Omental fat pad (tissue), 4 donors: ENCODE results near the gene SFXN3. TPM values are rescaled to one million over a fixed set of nuclear protein-coding genes. Genes with fewer than 3 reads are reported as not detected.

Experiments used
- ATAC-seq: fragments of 150-250 bp; one replicate; pipeline ENCODE4 v1.9.1; 2016; ENCODE audit warnings: mild to moderate bottlenecking, moderate library complexity; ENCODE audit not compliant: low FRiP score
- DNase-seq: peaks from one replicate; pipeline ENCODE4 v3.0.0-alpha.2; 2019; ENCODE audit warnings: low spot score
- CTCF ChIP-seq, 3 donors: fragments of 450-650 bp; IDR thresholded peaks; one replicate each; pipeline ENCODE4 v1.5.1; 2016 to 2017; ENCODE audit warnings: antibody characterized with exemption in 3 of 3, mild to moderate bottlenecking in 3 of 3, moderate library complexity in 2 of 3
- total RNA-seq, 4 donors: library from RNA; depleted of rRNA; stranded (reverse); fragments of >200 nt; gene quantifications; one replicate each; pipeline ENCODE4 v1.1.0, GENCODE V29; 2016

The SFXN3 gene
- total RNA-seq, 4 donors from 2014 or later, result 54.8 to 97.3 (median 71.2) TPM

DNA sequence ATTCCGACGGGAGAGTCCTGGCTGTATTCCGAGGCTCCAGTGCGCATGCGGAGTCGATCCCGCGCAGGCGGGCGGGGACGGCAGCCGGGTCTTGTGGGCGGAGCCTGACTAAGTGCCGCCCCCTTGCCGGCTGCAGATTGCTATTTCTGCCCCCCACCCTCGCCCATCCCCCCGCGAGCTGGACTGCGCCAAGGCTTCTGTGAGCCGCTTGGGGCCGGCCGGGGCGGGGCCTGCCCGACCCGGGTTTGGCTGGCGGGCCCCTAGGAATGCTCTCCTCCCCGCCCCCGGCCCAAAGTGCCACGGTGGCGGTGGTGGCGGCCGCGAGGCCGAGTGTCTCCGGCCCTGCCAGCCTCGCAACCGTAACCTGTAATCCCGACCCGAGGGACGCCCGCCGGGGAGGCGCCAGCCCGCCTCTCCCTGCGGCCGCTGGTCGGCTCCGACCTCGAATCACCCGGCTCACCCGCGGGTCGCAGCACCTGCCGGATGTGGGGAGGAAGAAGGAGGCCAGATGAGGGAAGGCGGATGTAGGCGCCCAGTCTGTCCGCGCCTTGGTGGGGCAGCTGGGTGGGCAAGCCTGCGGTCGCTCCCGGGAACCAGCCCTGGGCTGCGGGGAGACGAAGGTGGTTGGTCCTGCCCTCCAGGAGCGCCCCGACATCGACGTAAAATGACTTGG is 30.1 kb downstream of the SFXN3 start:
- DNase-seq (peak; percentile 84), ATAC-seq (peak; percentile 90)
- no peak for TF ChIP-seq CTCF (IDR thresholded peaks at IDR 0.05)

DNA sequence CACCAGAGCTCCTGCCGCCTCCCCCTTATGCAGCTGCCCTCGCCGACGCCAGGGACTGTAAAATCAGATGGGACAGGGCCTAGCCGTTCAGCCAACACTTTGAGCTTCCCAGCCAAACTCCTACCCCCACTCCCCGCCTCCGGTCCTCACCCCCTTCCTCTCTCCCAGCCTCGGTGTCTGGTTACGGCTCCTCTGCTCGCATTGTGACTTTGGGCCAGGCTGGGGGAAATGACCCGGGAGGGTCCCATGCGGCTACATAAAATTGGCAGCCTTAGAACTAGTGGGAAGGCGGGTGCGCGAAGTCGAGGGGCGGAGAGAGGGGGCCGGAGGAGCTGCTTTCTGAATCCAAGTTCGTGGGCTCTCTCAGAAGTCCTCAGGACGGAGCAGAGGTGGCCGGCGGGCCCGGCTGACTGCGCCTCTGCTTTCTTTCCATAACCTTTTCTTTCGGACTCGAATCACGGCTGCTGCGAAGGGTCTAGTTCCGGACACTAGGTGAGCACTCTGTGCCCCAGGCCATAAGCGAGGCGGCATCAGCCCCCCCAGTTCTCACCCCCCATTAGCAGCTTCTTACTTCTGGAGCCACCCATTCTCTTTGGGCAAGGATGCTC is 30.7 kb downstream of the SFXN3 start, which contains the start of gene KAZALD1:
TSS of gene KAZALD1 (plus strand) at position 366 of the 608 bp plus-strand sequence. CDS start 604 bp downstream, outside the sequence.
- DNase-seq (no peak), ATAC-seq (no peak)
- no peak for TF ChIP-seq CTCF (IDR thresholded peaks at IDR 0.05)

GRCh38 chr10:101062232-101063049 is 31.4 kb downstream of the SFXN3 start:
- ATAC-seq, result no peak
- DNase-seq, result no peak
- TF ChIP-seq CTCF (IDR thresholded peaks at IDR 0.05), result no peak

DNA sequence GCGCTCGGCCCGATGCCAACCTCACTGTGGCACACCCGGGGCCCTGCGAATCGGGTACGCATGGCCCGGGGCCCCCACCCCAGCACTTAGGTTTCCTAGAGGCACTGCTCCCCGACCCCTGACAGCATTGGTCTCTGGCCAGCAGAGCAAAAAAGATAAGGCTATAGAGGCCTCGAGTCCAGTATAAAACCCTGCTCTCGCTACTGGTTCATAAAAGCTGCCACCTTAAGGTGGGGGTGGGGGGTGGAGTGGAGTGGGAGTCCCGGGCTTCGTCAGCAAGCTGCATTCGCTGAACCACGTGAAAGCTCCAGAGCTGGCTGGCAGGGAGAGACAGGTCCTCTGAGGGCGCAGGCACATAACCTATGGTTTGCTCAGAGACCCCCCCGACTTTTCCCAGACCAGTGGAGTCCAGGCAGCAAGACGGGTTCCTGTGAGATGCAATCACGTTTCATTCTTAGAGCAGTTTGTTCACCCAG is 32.1 kb downstream of the SFXN3 start:
- no peak for TF ChIP-seq CTCF (IDR thresholded peaks at IDR 0.05)
- ATAC-seq (no peak), DNase-seq (no peak)

DNA sequence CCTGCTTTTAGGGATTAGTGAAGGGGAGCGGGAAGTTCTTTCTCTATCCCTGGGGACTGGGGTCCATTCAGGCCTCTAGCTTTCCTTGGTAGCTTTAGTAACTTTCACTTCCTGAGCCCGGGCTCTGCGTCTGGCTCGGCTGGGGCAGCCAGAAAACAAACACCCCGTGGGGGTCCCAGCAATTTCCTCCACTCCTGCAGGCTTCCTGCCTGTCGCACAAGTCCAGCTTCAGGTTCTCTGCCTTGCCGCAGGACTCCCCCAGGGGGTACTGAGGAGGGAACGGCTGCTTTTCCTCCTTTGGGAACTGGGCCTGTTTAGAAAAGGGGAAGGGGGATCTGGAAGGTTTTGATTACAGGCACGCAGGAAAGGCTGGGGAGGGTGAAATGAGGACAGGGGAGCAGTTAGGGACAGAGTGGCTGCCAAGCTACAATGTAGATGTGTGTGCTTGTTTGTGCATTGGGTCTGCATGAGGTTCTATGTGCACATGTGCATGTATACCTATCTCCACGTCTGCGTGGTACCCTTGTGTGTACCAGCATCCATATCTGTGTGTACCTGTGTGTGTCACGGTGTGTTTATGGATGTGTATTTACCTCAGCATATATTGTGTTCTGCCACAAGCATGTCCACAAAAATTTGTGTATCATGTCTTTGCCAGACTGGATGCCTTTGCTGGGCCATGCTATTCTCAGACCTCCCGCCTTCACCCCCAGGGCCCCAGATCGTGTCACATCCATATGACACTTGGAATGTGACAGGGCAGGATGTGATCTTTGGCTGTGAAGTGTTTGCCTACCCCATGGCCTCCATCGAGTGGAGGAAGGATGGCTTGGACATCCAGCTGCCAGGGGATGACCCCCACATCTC is 32.7 kb downstream of the SFXN3 start:
- DNase-seq, result no peak
- ATAC-seq, result no peak
- TF ChIP-seq CTCF (IDR thresholded peaks at IDR 0.05), result no peak

DNA sequence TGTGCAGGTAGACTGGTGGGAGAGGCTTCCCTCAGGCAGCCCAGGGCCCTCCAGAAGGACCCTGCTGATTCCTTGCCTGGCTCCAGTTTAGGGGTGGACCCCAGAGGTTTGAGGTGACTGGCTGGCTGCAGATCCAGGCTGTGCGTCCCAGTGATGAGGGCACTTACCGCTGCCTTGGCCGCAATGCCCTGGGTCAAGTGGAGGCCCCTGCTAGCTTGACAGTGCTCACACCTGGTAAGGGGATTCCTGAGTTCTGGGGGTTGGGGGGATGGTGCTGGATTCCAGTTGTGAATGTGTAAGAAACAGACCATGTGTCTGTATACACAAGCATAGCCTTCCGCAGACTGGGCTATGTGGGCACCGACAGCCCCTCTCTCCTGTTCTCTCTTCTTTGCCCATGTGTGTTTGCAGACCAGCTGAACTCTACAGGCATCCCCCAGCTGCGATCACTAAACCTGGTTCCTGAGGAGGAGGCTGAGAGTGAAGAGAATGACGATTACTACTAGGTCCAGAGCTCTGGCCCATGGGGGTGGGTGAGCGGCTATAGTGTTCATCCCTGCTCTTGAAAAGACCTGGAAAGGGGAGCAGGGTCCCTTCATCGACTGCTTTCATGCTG is 33.5 kb downstream of the SFXN3 start:
- ATAC-seq, result no peak
- no peak for DNase-seq
- TF ChIP-seq CTCF (IDR thresholded peaks at IDR 0.05), result no peak
